HG03520 (cell line): ENCODE measurements around the gene EPHA5.

Experiments used
- ATAC-seq: cut with Tn5 transposase; IDR thresholded peaks from one replicate; pipeline ENCODE4 v1.9.1; 2021; ENCODE audit warnings: mild to moderate bottlenecking, moderate library complexity; ENCODE audit not compliant: unreplicated experiment

Gene EPHA5

DNA sequence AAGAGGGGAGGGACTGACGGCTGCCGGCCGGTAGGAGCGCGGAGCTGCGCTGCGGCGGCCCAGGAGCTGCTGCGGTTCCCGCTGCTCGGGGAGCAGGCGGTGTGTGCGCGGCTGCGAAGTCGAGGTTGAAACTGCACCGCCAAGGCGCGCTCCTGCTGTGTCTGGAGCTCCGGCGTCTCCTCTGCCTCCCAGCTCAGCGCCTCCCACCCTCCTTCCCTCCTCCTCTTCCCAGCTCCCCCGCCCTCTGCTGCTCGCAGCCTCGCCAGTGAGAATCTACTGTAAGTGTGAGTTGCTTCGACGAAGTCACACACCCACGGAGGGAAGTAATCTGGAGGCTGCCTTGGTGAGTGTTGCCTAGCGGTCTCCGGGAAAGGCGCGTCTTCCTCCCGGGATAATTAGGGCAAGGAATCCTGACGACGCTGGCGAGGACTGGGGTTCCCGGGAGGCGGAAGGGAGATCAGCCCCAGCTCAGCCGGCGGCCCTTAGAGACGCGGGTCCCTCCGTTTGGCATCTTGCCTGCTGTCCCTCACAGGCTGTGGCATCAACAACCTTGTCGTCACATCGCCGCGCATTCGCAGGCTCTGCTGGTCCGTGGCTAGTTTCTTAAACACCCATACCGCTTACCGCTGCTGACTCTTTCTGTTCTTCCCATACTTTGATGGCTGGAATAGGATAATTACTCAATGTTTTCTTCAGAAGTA, at the start of gene EPHA5:
EPHA5 (minus strand) TSS at position 159 of the 701 bp plus-strand sequence. CDS start 747 bp downstream, outside the sequence.
- no peak for ATAC-seq

DNA sequence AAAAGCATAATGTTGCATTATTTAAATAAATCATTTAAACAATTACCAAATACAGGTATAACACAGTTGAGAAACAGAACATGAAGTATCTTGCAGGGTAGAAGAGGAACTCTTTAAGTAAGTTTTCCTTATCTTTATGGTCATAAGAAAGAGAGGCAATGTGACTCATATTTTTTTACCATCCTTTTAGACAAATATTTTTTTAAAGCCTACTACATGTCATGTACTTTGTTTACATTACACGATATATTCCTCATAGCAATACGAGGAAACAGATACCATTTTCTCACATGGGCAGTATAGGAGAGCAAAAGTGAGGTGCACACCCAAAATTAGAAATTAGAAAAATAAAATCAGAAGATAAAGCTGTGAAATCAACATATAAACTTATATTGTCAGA, 49.3 kb upstream of the EPHA5 start:
- no peak for ATAC-seq

DNA sequence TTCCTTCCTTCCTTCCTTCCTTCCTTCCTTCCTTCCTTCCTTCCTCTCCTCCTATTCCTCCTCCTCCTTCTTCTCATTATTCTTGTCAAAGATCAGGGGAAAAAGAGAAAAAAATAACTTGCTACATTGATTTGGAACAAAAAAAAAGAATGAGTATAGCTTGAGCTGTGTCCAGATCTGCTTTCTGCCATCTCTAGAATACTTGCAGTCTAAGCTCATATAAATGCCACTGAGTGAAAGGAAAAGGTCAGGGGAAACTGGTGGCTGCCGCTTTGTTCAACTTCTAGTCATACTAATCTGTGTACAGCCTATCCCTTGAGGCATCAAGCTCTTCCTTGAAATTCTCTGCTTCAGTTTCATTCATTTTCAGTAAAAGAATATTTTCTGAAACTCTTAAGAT, 28.3 kb upstream of the EPHA5 start:
- no peak for ATAC-seq

DNA sequence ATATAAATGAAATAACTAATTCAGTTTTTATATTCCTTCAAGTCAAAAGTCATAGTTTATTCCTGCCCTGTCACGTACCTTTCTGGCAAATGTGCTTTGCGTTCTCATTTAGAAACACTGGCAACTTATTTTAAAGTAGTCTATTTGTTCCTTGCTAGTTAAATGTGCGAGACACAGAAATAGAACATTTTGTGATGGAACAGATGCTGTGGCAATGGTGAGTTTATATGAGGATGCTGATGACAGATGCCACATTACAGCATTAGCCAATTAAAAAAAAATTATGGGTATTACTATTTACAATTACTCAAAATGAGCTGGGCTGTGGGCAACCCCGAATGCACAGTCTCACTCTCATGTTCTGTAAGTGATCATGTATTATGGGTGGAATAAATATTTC, 26.1 kb upstream of the EPHA5 start:
- ATAC-seq, result no peak

DNA sequence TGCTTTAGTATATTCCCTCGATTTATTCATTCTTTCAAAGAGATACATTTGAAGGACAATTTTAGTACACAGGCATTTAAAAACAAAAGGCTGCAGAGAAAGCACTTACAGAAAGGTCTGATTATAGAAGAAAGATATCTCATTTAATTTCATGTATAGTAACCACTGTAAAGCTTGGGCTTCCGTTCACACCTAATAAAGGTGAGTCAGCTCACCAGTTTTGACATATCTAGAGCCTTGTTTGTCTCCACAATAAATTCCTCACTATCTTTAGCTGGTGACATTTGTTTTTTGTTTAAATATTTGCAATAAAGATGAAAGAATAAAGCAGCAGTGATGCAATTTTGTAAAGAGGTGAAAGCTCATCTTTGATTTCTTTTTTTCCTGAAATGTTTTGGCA, 1.1 kb upstream of the EPHA5 start:
- no peak for ATAC-seq

DNA sequence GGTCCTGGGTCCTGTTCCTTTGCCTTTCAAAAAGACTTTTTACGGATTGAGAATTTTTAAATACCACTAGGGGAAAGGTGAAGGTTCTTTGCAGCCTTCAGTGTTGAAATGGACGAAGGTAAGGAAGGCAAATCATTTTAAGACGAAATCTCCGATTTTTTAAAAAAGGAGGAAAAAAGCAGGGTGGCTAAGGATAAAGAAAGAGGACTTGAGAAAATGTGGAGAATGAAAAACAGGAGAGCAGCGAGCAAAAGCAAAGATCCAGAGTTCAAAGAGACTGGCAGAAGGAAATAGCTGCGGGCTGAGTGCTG, 314 bp downstream of the EPHA5 start:
- no peak for ATAC-seq

DNA sequence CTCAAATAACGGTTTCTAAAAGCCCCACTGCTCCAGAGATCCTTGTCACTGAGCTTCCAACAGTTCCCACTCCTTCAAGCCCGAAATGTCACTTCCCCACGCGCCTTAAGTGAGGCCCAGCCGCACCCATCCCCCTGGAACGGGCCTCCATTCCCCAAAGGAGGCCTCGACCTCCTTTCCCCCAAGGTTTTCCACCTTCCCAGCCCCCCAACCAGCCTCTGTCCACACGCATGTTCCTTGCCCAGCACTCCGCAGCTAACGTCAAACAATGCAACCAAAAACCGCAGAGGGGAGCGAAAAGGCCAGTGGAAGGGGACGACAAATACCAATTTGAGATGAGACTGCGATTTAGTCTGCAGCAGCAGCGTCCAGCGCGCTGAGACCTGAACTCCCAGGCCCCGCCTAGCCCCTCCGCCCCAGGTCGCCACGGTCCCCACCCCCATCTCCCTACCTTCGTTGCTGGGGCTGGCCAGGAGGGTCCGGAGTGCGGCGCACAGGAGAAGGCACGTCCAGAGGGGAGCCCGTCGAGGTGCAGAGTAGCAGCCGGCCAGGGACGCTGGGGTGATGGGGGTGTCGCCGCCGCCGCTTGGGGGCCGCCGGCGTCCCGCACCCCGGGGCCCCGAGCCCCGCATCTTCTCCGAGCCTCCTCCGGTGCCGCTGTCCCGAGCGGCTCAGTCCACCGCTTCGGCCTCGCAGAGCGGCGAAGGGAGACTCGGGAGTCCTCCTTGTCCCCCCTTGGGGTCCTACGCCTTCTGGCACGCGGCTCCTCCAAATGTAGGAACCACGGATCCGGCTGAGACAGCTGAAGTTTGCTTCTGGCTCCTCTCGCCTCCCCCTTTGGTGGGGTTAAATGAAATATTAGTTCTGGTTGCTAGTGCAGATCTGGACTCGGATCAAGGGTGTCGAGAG, 924 bp downstream of the EPHA5 start:
- no peak for ATAC-seq

DNA sequence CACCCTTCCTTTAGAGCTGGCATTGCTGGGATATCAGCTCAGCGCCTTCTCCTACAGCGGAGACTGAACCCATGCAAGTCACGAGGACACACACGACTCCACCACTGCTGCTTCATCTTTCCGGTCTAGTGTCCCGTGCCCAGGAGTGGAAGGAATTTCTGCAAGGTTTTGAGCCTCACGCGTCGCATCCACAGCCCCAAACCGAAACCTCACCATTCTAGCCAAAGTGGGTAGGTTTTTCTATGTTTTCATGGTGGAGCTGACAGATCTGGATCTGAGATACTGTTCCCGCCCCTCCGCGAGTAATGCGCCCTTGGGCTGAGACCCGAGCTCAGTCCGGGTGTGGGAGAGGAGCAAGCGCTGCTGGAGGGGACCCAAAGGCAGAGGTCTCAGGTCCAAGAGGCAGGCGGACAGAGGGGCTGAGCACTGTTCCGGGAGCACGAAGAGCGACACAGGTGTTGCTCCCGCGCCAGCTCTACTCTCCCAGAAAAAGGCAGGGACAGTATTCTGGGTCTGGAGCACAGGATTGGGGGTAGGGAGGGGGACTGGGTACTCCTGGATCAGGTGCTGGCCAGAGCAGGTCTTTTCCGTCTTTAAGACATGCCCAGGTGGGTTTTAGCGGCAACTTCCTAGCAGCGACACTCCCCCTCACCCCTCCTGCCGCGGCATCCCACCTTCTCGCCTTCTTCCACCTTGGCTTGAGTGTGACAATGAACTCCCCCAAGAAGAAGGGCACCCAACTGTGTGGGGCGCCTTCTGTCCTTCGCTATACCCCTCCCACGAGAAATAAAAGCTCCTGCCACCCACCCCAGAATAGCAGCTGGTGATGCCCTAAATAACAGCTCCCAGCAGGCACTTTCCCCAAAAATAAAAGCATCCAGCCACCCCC, 1.8 kb downstream of the EPHA5 start:
- ATAC-seq, result no peak

DNA sequence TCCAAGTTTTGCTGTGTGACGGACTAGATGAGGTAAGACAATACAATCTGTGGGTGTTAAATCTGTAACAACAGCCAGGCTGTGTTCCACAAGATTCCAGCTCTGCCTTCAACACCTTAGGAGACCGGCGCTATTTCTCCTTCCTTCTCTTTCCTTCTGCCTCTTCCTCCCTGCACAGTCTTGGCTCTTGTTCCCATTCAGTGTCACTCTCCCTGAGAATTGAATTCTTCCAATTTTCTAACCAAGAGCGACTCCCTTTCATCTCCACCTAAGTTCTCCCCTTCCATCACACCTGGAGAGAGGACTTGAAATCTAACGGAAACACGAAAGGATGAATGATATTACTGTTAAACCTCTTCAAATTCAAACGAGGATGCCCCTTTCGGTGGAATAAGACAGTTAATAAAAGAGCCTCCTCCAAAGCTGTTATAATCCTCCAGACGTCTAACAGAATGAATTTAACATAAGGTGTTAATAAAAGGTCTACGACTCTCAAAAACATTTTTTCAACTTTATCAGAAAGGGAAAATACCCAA, 2.7 kb downstream of the EPHA5 start:
- ATAC-seq, result no peak

DNA sequence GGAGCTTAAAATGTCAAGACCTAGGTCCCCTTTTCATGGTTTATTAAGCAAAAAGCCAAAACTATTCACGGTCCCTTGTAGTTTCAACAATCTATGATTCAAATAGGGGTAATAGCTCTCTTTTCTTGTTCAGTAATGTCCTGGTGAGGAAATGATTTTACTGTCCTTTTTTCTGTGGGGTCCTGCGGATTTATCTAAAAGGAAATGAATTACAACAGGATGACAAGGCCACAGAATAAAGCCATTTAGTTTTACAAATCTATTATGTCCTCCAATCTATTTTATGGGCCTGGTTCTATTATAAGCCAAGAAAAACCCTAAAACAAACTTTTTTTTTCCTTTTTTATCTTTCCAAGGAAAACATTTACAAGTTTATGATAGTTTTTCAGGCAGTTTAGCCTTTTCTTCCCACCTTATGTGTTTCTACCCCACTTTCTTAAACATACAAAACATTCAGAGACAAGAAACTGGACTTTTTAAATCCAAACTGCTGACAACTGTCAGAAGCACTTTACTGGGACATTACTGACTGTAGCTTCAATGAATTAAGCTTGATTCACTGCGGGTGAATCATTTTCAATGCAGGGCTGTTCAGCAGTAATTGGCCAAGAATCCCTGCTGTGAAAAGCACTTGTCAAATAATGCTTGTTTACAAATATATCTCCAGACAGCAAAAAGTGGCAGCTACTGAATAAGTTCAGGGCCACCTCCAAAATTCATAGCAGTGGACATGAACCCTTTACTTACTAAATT, 4.3 kb downstream of the EPHA5 start:
- no peak for ATAC-seq

DNA sequence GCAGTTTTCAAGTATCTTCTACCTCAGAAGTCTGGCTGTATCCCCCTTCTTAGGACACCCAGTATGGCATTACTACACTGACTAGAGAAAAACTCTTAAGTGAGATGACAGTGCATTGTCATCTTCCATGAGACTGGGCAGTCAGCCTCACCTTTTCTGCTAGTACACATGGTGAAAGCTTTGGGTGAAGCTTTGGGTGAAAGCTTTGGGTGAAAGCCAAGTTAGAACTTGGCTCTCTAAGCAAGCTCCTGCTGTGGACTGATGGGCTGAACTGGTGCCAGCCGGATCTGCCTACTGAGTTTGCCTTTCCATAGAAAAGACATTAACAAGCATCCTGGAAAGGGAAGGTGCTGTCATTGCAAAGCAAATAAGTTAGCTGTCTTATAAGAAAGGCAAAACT, 8.8 kb downstream of the EPHA5 start:
- no peak for ATAC-seq

DNA sequence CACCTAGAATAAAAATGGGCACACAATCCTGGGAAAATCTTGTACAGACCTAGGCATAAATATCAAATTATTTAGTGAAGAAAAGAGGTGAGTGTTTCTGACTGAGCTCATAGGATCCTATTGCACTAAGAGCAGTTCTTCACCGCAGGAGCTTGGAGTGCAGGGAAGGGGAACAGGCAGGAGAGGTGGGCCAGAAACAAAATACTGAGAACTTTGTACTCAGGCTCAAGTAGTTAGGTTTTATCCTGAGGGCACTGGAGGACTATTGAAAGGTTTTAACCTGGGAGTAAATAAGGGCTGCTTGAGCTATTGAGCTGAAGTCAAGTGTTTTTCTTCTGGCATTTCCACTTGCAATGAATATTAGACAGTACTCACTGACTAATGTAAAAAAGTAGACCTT, 12.2 kb downstream of the EPHA5 start:
- ATAC-seq, result no peak

DNA sequence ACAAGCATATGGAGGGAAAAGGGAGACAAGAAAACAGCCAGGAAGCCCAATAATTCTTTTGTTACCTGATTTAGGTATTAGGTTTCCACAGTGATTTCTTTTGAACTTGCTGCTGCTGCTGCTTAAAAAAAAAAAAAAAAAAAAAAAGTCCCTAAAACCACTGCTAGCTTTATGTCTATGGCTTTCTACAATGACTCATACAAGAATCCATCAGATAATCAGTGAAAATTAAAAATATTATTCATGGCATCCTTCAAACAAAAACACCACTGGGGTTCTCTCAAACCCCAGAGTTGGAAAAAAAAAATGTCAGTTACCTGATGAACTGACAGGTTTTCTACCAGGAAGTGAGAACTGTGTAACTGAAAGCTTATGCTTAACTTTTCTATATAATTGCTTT, 14.3 kb downstream of the EPHA5 start:
- ATAC-seq, result no peak

DNA sequence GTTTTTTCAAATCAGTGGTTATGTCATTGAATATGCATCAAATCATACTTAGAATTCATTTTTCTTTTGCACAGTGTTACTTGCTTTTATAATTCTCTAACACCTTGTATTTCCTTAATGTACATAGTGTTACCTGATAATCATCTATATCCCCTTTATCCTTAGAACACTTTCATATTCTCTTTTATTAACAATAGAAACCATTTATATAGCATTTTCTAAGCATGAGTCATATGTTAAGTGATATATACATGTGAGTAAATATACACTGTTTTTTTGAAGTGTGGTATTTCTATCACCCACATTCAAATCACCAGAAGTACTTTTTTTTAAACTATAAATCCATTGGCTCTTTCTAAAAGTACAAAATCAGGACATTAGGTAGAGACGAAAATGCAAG, 15.3 kb downstream of the EPHA5 start:
- no peak for ATAC-seq

DNA sequence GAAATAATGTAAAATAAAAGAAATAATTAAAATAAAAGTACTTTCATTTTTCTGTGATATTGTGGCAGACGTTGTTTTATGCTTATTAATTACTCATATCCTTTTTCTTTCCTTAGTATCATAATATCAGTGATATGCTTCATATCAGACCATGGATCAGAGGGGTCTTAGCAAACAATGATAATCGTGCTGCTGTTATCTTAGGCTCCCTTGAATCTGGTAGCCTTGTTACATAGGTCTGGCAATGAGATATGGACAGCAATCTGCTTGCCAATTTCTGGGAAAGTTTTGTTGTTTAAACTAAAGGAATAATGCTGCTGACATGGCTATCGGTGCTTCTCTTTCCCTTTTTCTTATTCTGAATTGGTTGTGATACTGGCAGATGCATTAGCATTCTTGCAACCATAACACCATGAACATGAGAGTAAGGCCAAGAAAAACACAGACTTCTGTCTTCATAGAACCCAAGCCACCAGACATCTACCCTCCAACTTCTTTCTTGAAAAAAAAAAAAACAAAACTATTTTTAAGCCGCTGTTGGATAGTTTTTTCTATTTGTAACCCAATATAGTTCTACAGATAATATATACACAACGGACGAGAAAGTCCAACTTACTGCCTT, 16.4 kb downstream of the EPHA5 start:
- no peak for ATAC-seq

DNA sequence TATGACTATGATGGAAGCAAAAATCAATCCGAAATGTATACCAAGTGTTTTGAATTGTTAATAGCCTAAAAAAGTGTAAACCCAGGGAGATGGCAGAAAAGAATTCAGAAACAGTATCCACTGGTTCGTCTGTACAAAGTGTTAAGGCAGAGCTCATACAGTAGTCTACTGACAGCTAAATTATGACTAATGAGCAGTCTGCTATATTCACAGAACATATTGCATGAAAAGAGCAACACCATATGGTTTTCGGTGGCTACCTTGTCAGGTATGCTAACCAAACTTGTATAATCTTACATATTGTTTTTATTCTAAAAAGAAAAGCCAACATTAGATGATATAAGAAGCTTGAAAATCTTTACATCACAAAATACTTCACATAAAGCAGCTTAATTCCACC, 18.5 kb downstream of the EPHA5 start:
- ATAC-seq, result no peak

DNA sequence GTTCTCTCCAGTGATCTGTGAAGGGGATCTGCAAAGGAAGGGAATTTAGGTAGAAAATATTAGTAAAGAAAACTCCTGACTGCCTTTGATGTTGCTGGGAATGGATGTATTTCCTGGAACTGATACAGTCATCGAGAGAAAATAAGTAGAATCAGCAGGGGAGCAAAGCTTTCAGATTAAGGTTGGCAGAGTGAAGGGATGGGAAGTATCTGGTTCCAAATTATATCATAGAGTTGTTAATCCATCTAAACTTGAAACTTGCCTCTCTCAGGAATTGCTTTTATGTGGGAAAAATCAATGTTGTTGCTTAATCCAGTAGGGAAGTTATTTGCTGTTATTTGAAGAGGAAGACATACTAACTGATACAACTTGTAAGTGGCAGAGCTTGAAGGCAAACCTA, 19.3 kb downstream of the EPHA5 start:
- ATAC-seq, result no peak

DNA sequence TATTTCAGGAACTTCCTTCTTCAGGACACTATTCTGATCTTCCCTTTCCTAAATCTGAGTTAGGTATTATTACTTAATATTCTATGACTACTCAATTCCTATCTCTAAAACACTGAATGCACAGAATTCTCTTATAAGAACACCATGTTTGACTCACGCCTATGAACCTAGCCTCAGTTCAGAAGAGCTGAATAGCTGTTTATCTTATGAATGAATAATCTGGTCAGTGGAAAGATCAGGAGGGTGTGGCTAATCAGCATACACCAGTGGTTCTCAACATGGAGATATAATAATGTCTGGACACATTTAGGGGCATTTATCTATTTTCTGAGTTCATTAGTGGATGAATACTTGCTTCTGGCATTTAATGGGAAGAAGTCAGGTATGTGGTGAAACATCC, 24.2 kb downstream of the EPHA5 start:
- no peak for ATAC-seq

DNA sequence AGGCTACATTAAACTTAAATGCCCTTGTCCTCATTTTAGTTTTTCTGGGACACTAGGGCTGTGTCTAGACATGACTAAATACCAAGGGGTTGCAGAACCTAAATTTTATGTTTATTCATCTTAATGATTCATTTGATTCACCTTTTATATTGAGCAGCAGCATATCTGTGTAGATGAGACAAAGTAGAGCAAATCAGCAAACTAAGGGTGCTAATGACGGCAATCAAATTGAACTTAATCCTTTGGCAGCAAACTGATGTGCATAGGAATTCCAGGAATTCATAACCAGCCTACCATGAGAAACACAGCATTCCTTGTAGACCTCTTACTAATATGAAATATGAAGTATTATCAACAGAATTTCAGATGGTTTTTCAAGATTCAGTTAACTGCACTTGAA, 25.1 kb downstream of the EPHA5 start:
- ATAC-seq, result no peak
